ENCODE results near the gene SBF2.
A peak's percentile ranks its signal among the peaks of the same experiment; 100 is the strongest.

Gene SBF2

DNA sequence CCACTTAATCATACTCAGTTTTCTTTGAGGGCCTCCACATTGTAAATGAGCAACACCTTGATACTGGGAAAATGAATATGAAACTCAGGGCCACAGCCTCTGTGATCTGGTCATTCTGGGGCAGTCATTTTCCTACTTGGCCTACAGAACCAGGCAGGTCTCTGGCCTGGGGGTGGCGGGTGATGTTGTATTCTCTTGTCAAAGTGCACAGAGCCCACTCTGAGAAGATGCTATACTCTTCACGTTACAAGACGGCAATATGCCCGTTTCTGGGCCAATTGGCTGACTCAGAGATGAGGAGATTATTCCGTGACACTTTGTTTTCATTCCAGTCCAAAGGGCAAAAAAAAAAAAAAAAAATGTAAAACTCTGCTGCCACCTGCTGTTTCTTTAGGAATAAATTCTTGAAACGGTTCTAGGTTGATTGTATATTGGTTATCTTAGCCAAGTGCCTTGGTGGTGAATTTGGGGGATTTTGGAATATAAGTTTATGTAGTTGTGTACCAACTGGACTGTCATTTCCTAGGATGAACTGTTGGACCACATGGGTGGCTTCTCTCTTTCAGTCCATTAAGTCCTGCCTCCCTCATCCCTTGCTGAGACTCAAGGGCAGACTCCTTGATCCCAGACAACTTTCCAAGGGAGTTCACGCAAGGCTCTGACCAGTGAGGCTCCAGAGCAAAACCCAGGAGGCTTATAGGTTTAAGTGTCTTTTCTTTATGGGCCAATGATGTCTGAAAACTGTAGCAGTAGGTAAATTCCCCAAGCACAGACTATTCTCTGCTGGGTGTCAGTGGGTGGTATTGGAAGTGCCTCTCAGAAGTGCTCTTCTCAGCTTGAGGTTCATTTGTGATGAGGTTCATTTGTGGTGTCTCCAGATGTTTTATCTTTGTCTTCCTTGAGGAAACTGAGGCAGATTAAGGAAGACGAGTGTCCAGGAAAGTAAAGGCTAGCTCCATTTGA lies 29.1 kb upstream of the SBF2 start:
- no peak overlapping the region for H3K4me3 ChIP-seq (ENCODE audit: low read depth, low read length)
- TF ChIP-seq, protein P1, sequence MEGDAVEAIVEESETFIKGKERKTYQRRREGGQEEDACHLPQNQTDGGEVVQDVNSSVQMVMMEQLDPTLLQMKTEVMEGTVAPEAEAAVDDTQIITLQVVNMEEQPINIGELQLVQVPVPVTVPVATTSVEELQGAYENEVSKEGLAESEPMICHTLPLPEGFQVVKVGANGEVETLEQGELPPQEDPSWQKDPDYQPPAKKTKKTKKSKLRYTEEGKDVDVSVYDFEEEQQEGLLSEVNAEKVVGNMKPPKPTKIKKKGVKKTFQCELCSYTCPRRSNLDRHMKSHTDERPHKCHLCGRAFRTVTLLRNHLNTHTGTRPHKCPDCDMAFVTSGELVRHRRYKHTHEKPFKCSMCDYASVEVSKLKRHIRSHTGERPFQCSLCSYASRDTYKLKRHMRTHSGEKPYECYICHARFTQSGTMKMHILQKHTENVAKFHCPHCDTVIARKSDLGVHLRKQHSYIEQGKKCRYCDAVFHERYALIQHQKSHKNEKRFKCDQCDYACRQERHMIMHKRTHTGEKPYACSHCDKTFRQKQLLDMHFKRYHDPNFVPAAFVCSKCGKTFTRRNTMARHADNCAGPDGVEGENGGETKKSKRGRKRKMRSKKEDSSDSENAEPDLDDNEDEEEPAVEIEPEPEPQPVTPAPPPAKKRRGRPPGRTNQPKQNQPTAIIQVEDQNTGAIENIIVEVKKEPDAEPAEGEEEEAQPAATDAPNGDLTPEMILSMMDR (IDR thresholded peaks at IDR 0.05; ENCODE audit: borderline replicate concordance, insufficient read depth, low read depth, low read length) = no peak

GRCh38 chr11:10322401-10322800 lies 28.4 kb upstream of the SBF2 start:
- TF ChIP-seq, protein P1 (IDR thresholded peaks at IDR 0.05; ENCODE audit: borderline replicate concordance, insufficient read depth, low read depth, low read length) = no peak
- no peak overlapping the region for H3K4me3 ChIP-seq (ENCODE audit: low read depth, low read length)

DNA sequence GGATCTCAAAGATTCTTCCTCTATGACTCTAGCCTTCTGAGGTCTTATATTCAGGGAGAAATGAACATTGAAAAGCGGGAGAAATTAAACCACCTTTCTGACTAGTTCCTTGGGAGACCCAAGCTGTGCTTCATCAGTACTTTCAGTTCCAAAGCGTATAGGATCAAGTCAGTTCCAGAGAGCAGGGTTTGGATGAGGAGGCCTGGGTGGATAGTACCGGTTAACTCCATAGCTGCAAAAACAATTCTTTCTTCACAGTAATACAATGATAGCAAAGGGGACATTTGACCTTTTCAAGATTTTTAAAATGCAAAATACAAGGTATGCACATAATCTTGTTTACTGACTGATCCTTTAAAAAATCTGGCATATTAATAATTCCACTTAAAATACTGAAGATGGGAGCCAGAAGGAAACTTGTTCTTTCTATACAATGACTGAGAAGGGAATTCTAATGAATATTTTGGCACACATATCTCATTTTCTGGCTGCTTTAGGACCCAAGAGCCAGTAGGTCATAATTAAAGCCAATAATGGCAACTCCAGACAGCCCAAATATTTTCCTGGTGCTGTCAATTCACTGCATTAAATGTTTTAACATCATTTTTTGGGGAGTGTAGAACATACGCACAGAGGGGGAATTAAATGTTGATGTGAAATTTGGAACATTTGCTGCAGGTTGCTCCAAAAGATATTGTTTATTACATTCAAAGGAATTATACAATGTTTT lies 26.9 kb upstream of the SBF2 start:
- TF ChIP-seq, protein P1 (IDR thresholded peaks at IDR 0.05; ENCODE audit: borderline replicate concordance, insufficient read depth, low read depth, low read length) = no peak
- no peak overlapping the region for H3K4me3 ChIP-seq (ENCODE audit: low read depth, low read length)

DNA sequence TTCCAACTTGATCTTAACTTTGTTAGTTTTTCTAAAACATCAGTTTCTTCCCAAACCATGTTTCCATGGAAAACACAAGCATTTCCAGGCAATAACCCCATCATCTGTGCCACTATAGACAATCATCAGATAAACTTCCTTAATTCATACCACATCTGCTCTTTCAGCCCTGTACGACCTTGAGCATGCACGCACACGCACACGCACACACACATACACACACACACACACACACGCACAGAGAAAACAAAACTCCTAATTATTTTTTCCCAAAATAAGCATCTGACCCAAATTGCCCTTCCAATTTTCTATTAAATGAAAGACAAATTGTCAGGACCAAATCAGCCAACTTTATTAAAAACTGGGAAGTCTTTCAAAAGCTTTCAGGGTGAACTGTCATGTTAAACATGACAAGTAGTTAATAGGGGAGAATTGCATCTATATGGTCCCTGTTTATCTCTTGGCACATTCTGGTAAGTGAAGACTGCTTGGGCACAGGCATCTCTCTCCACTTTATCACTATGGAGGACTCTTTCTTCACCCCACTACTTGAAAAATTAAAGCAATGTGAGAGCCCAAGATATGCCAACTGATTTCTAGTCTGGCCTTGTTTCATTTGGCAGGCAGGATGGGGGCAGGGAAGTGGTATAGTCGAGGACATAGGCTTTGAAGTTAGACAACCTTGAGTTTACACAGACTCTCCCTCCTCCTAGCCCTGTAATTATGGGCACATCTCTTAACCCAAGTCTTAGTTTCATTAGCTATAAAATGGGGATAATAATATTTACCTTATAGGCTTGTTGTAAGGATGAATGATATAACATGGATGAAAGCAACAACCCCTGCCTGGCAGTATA lies 25.9 kb upstream of the SBF2 start:
- TF ChIP-seq, protein P1 (IDR thresholded peaks at IDR 0.05; ENCODE audit: borderline replicate concordance, insufficient read depth, low read depth, low read length) = no peak
- no peak overlapping the region for H3K4me3 ChIP-seq (ENCODE audit: low read depth, low read length)

GRCh38 chr11:10318527-10318802 lies 24.4 kb upstream of the SBF2 start:
- H3K4me3 ChIP-seq (ENCODE audit: low read depth, low read length) = peak overlapping the region; percentile 15
- TF ChIP-seq, protein P1 (IDR thresholded peaks at IDR 0.05; ENCODE audit: borderline replicate concordance, insufficient read depth, low read depth, low read length) = no peak

DNA sequence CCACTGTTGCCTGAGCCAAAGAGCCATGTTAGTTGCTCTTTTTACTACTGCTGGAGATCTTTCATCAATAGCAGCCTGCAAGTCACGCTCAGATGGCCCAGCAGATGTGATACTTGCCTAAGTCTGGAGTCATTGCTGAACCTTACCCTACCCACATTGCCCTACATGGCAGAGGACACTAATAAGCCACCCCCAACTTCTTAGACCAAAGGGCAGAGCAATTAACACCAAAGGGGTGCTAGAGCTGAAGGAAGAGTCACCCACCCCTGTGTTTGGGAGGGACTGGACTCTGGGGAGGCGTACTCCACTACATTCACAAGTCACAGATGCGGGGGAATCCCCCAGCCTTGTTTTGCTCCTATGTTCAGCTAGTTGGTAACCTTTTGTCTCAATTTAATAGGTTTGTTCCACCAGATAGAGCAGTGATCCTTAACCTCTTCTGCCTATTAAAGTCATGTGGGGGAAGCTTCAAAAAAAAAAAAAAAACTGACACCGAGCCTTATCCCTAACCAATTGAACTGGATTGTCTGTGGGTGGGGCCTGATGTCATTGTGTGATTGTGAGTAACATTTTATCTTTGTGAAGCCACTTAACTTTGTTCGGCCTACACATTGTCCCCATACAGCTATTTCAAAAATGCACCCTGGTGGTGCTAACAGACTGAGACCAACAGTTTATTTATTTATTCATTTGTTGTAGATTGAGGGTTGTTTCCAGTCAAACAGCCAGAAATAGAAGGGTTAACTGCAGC lies 23.9 kb upstream of the SBF2 start:
- peak overlapping the region; percentile 5 for H3K4me3 ChIP-seq (ENCODE audit: low read depth, low read length)
- TF ChIP-seq, protein P1 (IDR thresholded peaks at IDR 0.05; ENCODE audit: borderline replicate concordance, insufficient read depth, low read depth, low read length) = no peak
